Upper lobe of right lung (tissue), 1 donor: ENCODE data around the gene ABCG1. TPM values are rescaled to one million over a fixed set of nuclear protein-coding genes. Genes with fewer than 3 reads are reported as not detected.

Experiments
- ATAC-seq: fragments of 200-7000 bp; cut with Tn5 transposase; one replicate; pipeline ENCODE4 v1.9.1; 2020; ENCODE audit warnings: mild to moderate bottlenecking, moderate library complexity
- DNase-seq: peaks from one replicate; pipeline ENCODE4 v3.0.0-alpha.2; 2020
- H3K27ac ChIP-seq: fragments of 200-600 bp; one replicate; pipeline ENCODE4 v1.8.0; 2022
- H3K27me3 ChIP-seq: fragments of 200-600 bp; one replicate; pipeline ENCODE4 v1.8.0; 2022; ENCODE audit warnings: mild to moderate bottlenecking
- H3K36me3 ChIP-seq: fragments of 200-600 bp; one replicate; pipeline ENCODE4 v1.8.0; 2022
- H3K4me1 ChIP-seq: fragments of 200-600 bp; one replicate; pipeline ENCODE4 v1.8.0; 2022
- H3K4me3 ChIP-seq: fragments of 200-600 bp; one replicate; pipeline ENCODE4 v1.8.0; 2022; ENCODE audit warnings: mild to moderate bottlenecking
- H3K9me3 ChIP-seq: fragments of 200-600 bp; one replicate; pipeline ENCODE4 v1.8.0; 2022
- CTCF ChIP-seq: fragments of 200-600 bp; IDR thresholded peaks from one replicate; pipeline ENCODE4 v1.8.0; 2022; ENCODE audit warnings: antibody characterized with exemption
- intact Hi-C: fragments of 100-400 bp; cut with DNase I; formaldehyde crosslinking; loops from one replicate; pipeline ENCODE4 v1.11.0; 2022
- total RNA-seq: library from RNA; stranded (reverse); fragmentation: NEBNext Ultra II Directional; extraction: Animal tissue kit (Norgen Biotek cat#: 25700); gene quantifications from one replicate; pipeline ENCODE4 v1.2.1, GENCODE V29; 2021
- donor health status: DM: no; HTN: yes; CAD: no; lungs with severe emphysema.

The ABCG1 gene
- total RNA-seq, 1 donor from 2014 or later = 62.6 TPM

- H3K4me1 ChIP-seq = peaks cover 6% of the 10 kb centered on the region
- DNase-seq (no peak), ATAC-seq (no peak)
- H3K27ac ChIP-seq = no peak overlapping the region
- no peaks in the 10 kb centered on the region for H3K9me3 ChIP-seq
- no peak overlapping the region for H3K4me3 ChIP-seq
- H3K36me3 ChIP-seq = no peaks in the 10 kb centered on the region
- H3K27me3 ChIP-seq = no peaks in the 10 kb centered on the region
- no peak for TF ChIP-seq CTCF
- intact Hi-C loops = no loop called here
These were observed 124.2 kb downstream of the ABCG1 start for GRCh38 chr21:42343101-42343500.

- Histone ChIP-seq H3K27me3 (no peaks in the 10 kb centered on the region), H3K4me3 (no peak overlapping the region), H3K27ac (no peak overlapping the region), H3K36me3 (no peaks in the 10 kb centered on the region), H3K9me3 (no peaks in the 10 kb centered on the region), H3K4me1 (peaks cover under 1% of the 10 kb centered on the region)
- intact Hi-C loops = no loop called here
- no peak for ATAC-seq
- DNase-seq = no peak
- TF ChIP-seq CTCF = no peak
These were observed 124.6 kb downstream of the ABCG1 start for GRCh38 chr21:42343556-42343955.

GRCh38 chr21:42343963-42344510 is 125.1 kb downstream of the ABCG1 start:
- H3K27ac ChIP-seq = no peak overlapping the region
- H3K9me3 ChIP-seq = no peaks in the 10 kb centered on the region
- no peaks in the 10 kb centered on the region for H3K4me1 ChIP-seq
- no peak for TF ChIP-seq CTCF
- H3K36me3 ChIP-seq = no peaks in the 10 kb centered on the region
- H3K4me3 ChIP-seq = no peak overlapping the region
- DNase-seq (no peak), ATAC-seq (no peak)
- intact Hi-C loops = no loop called here
- no peaks in the 10 kb centered on the region for H3K27me3 ChIP-seq

GRCh38 chr21:42344631-42345030 is 125.7 kb downstream of the ABCG1 start:
- H3K27ac ChIP-seq = no peak overlapping the region
- DNase-seq = no peak
- TF ChIP-seq CTCF = no peak
- ATAC-seq = no peak
- H3K9me3 ChIP-seq = no peaks in the 10 kb centered on the region
- no peaks in the 10 kb centered on the region for H3K4me1 ChIP-seq
- intact Hi-C loops = no loop called here
- H3K4me3 ChIP-seq = no peak overlapping the region
- no peaks in the 10 kb centered on the region for H3K36me3 ChIP-seq
- no peaks in the 10 kb centered on the region for H3K27me3 ChIP-seq

GRCh38 chr21:42346441-42346840 is 127.5 kb downstream of the ABCG1 start:
- no peaks in the 10 kb centered on the region for H3K36me3 ChIP-seq
- H3K27me3 ChIP-seq = no peaks in the 10 kb centered on the region
- H3K27ac ChIP-seq = no peak overlapping the region
- DNase-seq (no peak), ATAC-seq (no peak)
- no peaks in the 10 kb centered on the region for H3K9me3 ChIP-seq
- H3K4me3 ChIP-seq = no peak overlapping the region
- intact Hi-C loops = no loop called here
- H3K4me1 ChIP-seq = no peaks in the 10 kb centered on the region
- no peak for TF ChIP-seq CTCF

Other genes with a start within 250 kb of the ABCG1 start
- gene ZBTB21, start 208.8 kb upstream of the ABCG1 start, total RNA-seq = 17.8 TPM
- 0.49 TPM for gene UMODL1, start 147.8 kb upstream of the ABCG1 start, total RNA-seq
- gene TFF3, start 96.3 kb downstream of the ABCG1 start, total RNA-seq = 19.6 TPM
- not detected for gene TFF2, start 131.9 kb downstream of the ABCG1 start, total RNA-seq
- gene TFF1, start 147.4 kb downstream of the ABCG1 start, total RNA-seq = not detected
- gene TMPRSS3, start 176.9 kb downstream of the ABCG1 start, total RNA-seq = 4.1 TPM
- 1.5 TPM for gene UBASH3A, start 184.8 kb downstream of the ABCG1 start, total RNA-seq